Measurements from ENCODE around the gene RASD1. TPM values are rescaled to one million over a fixed set of nuclear protein-coding genes. Genes with fewer than 3 reads are reported as not detected.

RASD1 gene
- total and polyA plus RNA-seq, 2 experiments from 2014 or later: 3.6 to 3.7 TPM

DNA sequence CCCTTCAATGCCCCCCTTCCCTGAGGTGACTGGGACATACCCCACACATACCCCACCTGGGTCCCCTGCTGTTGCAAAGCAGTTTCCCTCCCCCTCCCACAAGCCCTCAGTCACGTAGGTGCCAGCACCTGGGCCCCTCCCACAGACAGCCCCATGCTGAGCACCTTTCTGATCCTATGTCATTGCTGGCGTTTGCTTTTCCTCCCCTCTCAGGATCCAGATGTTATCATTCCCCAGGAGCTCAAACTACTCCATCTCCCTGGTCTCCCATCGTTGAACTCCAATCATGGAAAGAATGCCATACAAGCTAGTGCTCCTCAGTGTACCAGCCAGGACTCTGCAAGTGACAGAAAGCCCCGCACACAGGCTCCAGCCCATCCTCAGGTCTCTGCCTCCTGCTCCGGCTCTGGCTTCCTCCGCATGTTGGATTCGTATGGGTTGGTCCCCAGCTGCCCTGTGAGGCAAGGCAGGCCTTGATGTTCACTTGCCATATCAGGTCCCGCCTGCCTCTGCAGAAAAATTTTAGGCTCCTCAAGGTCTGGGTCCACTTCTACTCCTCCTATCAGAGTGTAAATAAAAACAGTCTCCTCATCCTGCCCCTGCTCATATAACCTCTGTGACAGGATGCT is 50.8 kb downstream of the RASD1 start:
- H3K9me3 Mint-ChIP-seq: peaks cover 8% of the 10 kb centered on the region; the same call in 2 of the 3 replicates
- H3K27me3 Mint-ChIP-seq (ENCODE audit: insufficient read depth, low read depth, poor library complexity): peaks cover 4% of the 10 kb centered on the region
- peaks cover 16% of the 10 kb centered on the region for H3K4me1 Mint-ChIP-seq
- no peak overlapping the region for H3K4me3 Mint-ChIP-seq
- Histone ChIP-seq H3K4me2 (no peak overlapping the region), H3K79me2 (replicated peaks; ENCODE audit: insufficient read depth) (no peaks in the 10 kb centered on the region), H3K36me3 (ENCODE audit: insufficient read depth) (no peaks in the 10 kb centered on the region), H4K20me1 (replicated peaks; ENCODE audit: insufficient read depth) (no peaks in the 10 kb centered on the region), H3K27ac (ENCODE audit: low read depth) (no peak overlapping the region), H3F3A (replicated peaks; ENCODE audit: low read depth) (no peaks in the 10 kb centered on the region), H3K4me1 (ENCODE audit: insufficient read depth) (peaks cover 6% of the 10 kb centered on the region), H3K4me3 (no peak overlapping the region), H2AFZ (no peak overlapping the region), H3K27me3 (ENCODE audit: insufficient read depth) (no peaks in the 10 kb centered on the region), H3K9me2 (ENCODE audit: insufficient read depth) (no peaks in the 10 kb centered on the region)
- DNase-seq (ENCODE audit: low spot score) (no peak), ATAC-seq (peak; percentile 60)
- no peaks in the 10 kb centered on the region; the same call in 2 of the 3 replicates for H3K36me3 Mint-ChIP-seq (ENCODE audit: low read depth)
- no peak overlapping the region for H3K27ac Mint-ChIP-seq
- no peak for TF ChIP-seq CREB1 (CRISPR knock-in tag; IDR thresholded peaks at IDR 0.05; ENCODE audit: low read depth)
- no peak for TF ChIP-seq ZNF114 (CRISPR knock-in tag; IDR thresholded peaks at IDR 0.05)
- TF ChIP-seq, protein P1, sequence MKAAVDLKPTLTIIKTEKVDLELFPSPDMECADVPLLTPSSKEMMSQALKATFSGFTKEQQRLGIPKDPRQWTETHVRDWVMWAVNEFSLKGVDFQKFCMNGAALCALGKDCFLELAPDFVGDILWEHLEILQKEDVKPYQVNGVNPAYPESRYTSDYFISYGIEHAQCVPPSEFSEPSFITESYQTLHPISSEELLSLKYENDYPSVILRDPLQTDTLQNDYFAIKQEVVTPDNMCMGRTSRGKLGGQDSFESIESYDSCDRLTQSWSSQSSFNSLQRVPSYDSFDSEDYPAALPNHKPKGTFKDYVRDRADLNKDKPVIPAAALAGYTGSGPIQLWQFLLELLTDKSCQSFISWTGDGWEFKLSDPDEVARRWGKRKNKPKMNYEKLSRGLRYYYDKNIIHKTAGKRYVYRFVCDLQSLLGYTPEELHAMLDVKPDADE (IDR thresholded peaks at IDR 0.05): no peak
- TF ChIP-seq EZH2phosphoT487 (IDR thresholded peaks at IDR 0.05; ENCODE audit: unreplicated experiment): no peak
- TF ChIP-seq JUNB (IDR thresholded peaks at IDR 0.05; ENCODE audit: unreplicated experiment): no peak
- TF ChIP-seq, protein P2, sequence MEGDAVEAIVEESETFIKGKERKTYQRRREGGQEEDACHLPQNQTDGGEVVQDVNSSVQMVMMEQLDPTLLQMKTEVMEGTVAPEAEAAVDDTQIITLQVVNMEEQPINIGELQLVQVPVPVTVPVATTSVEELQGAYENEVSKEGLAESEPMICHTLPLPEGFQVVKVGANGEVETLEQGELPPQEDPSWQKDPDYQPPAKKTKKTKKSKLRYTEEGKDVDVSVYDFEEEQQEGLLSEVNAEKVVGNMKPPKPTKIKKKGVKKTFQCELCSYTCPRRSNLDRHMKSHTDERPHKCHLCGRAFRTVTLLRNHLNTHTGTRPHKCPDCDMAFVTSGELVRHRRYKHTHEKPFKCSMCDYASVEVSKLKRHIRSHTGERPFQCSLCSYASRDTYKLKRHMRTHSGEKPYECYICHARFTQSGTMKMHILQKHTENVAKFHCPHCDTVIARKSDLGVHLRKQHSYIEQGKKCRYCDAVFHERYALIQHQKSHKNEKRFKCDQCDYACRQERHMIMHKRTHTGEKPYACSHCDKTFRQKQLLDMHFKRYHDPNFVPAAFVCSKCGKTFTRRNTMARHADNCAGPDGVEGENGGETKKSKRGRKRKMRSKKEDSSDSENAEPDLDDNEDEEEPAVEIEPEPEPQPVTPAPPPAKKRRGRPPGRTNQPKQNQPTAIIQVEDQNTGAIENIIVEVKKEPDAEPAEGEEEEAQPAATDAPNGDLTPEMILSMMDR (conservative IDR thresholded peaks at IDR 0.05; ENCODE audit: low read depth in 2 of 2): no peak
- TF ChIP-seq ZNF331 (CRISPR knock-in tag; IDR thresholded peaks at IDR 0.05; ENCODE audit: low read depth): no peak
- no peak for TF ChIP-seq EZH2 (IDR thresholded peaks at IDR 0.05; ENCODE audit: low read depth, unreplicated experiment)
- TF ChIP-seq NANOG (IDR thresholded peaks at IDR 0.05; ENCODE audit: borderline replicate concordance): no peak
- TF ChIP-seq STAT1 (IDR thresholded peaks at IDR 0.05; ENCODE audit: unreplicated experiment): no peak
- TF ChIP-seq, protein P3, sequence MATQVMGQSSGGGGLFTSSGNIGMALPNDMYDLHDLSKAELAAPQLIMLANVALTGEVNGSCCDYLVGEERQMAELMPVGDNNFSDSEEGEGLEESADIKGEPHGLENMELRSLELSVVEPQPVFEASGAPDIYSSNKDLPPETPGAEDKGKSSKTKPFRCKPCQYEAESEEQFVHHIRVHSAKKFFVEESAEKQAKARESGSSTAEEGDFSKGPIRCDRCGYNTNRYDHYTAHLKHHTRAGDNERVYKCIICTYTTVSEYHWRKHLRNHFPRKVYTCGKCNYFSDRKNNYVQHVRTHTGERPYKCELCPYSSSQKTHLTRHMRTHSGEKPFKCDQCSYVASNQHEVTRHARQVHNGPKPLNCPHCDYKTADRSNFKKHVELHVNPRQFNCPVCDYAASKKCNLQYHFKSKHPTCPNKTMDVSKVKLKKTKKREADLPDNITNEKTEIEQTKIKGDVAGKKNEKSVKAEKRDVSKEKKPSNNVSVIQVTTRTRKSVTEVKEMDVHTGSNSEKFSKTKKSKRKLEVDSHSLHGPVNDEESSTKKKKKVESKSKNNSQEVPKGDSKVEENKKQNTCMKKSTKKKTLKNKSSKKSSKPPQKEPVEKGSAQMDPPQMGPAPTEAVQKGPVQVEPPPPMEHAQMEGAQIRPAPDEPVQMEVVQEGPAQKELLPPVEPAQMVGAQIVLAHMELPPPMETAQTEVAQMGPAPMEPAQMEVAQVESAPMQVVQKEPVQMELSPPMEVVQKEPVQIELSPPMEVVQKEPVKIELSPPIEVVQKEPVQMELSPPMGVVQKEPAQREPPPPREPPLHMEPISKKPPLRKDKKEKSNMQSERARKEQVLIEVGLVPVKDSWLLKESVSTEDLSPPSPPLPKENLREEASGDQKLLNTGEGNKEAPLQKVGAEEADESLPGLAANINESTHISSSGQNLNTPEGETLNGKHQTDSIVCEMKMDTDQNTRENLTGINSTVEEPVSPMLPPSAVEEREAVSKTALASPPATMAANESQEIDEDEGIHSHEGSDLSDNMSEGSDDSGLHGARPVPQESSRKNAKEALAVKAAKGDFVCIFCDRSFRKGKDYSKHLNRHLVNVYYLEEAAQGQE (IDR thresholded peaks at IDR 0.05; ENCODE audit: unreplicated experiment): no peak
- TF ChIP-seq, protein P4, sequence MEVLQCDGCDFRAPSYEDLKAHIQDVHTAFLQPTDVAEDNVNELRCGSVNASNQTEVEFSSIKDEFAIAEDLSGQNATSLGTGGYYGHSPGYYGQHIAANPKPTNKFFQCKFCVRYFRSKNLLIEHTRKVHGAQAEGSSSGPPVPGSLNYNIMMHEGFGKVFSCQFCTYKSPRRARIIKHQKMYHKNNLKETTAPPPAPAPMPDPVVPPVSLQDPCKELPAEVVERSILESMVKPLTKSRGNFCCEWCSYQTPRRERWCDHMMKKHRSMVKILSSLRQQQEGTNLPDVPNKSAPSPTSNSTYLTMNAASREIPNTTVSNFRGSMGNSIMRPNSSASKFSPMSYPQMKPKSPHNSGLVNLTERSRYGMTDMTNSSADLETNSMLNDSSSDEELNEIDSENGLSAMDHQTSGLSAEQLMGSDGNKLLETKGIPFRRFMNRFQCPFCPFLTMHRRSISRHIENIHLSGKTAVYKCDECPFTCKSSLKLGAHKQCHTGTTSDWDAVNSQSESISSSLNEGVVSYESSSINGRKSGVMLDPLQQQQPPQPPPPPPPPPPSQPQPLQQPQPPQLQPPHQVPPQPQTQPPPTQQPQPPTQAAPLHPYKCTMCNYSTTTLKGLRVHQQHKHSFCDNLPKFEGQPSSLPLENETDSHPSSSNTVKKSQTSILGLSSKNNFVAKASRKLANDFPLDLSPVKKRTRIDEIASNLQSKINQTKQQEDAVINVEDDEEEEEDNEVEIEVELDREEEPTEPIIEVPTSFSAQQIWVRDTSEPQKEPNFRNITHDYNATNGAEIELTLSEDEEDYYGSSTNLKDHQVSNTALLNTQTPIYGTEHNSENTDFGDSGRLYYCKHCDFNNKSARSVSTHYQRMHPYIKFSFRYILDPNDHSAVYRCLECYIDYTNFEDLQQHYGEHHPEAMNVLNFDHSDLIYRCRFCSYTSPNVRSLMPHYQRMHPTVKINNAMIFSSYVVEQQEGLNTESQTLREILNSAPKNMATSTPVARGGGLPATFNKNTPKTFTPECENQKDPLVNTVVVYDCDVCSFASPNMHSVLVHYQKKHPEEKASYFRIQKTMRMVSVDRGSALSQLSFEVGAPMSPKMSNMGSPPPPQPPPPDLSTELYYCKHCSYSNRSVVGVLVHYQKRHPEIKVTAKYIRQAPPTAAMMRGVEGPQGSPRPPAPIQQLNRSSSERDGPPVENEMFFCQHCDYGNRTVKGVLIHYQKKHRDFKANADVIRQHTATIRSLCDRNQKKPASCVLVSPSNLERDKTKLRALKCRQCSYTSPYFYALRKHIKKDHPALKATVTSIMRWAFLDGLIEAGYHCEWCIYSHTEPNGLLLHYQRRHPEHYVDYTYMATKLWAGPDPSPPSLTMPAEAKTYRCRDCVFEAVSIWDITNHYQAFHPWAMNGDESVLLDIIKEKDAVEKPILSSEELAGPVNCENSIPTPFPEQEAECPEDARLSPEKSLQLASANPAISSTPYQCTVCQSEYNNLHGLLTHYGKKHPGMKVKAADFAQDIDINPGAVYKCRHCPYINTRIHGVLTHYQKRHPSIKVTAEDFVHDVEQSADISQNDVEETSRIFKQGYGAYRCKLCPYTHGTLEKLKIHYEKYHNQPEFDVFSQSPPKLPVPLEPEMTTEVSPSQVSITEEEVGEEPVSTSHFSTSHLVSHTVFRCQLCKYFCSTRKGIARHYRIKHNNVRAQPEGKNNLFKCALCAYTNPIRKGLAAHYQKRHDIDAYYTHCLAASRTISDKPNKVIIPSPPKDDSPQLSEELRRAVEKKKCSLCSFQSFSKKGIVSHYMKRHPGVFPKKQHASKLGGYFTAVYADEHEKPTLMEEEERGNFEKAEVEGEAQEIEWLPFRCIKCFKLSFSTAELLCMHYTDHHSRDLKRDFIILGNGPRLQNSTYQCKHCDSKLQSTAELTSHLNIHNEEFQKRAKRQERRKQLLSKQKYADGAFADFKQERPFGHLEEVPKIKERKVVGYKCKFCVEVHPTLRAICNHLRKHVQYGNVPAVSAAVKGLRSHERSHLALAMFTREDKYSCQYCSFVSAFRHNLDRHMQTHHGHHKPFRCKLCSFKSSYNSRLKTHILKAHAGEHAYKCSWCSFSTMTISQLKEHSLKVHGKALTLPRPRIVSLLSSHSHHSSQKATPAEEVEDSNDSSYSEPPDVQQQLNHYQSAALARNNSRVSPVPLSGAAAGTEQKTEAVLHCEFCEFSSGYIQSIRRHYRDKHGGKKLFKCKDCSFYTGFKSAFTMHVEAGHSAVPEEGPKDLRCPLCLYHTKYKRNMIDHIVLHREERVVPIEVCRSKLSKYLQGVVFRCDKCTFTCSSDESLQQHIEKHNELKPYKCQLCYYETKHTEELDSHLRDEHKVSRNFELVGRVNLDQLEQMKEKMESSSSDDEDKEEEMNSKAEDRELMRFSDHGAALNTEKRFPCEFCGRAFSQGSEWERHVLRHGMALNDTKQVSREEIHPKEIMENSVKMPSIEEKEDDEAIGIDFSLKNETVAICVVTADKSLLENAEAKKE (CRISPR knock-in tag; IDR thresholded peaks at IDR 0.05): no peak
- TF ChIP-seq POLR2AphosphoS5 (IDR thresholded peaks at IDR 0.05; ENCODE audit: low read depth): no peak
